Gastrocnemius medialis (tissue), 4 donors: ENCODE data around the gene CCDC89. TPM values are rescaled to one million over a fixed set of nuclear protein-coding genes. Genes with fewer than 3 reads are reported as not detected.

Source experiments
- ATAC-seq, 2 donors: fragments of 150-250 bp; one replicate each; pipeline ENCODE4 v1.9.1; 2016
- DNase-seq, 2 donors: peaks; one replicate each; pipeline ENCODE4 v3.0.0-alpha.2; 2019
- H3K27ac ChIP-seq, 4 donors: fragments of 200-600 bp; sonication (generic); 1 replicate in 1 of 4; 2 replicates in 3 of 4; pipeline ENCODE4 v1.5.1; 2016 to 2018; ENCODE audit warnings: mild to moderate bottlenecking in 2 of 4, moderate library complexity in 1 of 4
- H3K27me3 ChIP-seq, 3 donors: fragments of 200-600 bp; sonication (generic) in 2 of 3; 1 replicate in 1 of 3; 2 replicates in 2 of 3; pipeline versions ENCODE4 v1.5.1 to v1.6.0; 2016 to 2019; ENCODE audit warnings: mild to moderate bottlenecking in 1 of 3, moderate library complexity in 1 of 3
- H3K36me3 ChIP-seq, 2 donors: fragments of 200-600 bp; sonication (generic) in 1 of 2; one replicate each; pipeline ENCODE4 v1.5.1; 2017 to 2018
- H3K4me1 ChIP-seq, 2 donors: fragments of 200-600 bp; sonication (generic) in 1 of 2; one replicate each; pipeline ENCODE4 v1.5.1; 2016 to 2017; ENCODE audit warnings: mild to moderate bottlenecking in 2 of 2
- H3K4me3 ChIP-seq, 4 donors: fragments of 200-600 bp; sonication (generic) in 3 of 4; 1 replicate in 1 of 4; 2 replicates in 3 of 4; pipeline ENCODE4 v1.5.1; 2016 to 2019; ENCODE audit warnings: mild to moderate bottlenecking in 2 of 4
- H3K9me3 ChIP-seq, 3 donors: fragments of 200-600 bp; sonication (generic) in 2 of 3; 1 replicate in 1 of 3; 2 replicates in 2 of 3; pipeline ENCODE4 v1.5.1; 2016 to 2019
- CTCF ChIP-seq, 5 experiments: fragments of 450-650 bp in 3 of 5; fragments of 200-600 bp in 2 of 5; sonication (generic) in 2 of 5; IDR thresholded peaks in 4 of 5; conservative IDR thresholded peaks in 1 of 5; 1 replicate in 4 of 5; 2 replicates in 1 of 5; pipeline ENCODE4 v1.5.1; 2016 to 2019; ENCODE audit warnings: antibody characterized with exemption in 5 of 5, mild to moderate bottlenecking in 3 of 5, moderate library complexity in 3 of 5
- POLR2A ChIP-seq, 2 donors: fragments of 450-650 bp; IDR thresholded peaks; one replicate each; pipeline ENCODE4 v1.6.1; 2017; ENCODE audit warnings: antibody characterized with exemption in 2 of 2, mild to moderate bottlenecking in 2 of 2, moderate library complexity in 2 of 2
- in situ Hi-C, 4 donors: fragments of 200-750 bp; cut with MboI; loops; one replicate each; pipeline versions ENCODE4 v1.15.0 to v1.8.0; 2017; ENCODE audit warnings: low sequenced_read_pairs in 4 of 4
- intact Hi-C: fragments of 100-400 bp; cut with DNase I; formaldehyde crosslinking; loops from one replicate; pipeline ENCODE4 v1.15.1; 2023; ENCODE audit warnings: low total_unique reads
- total RNA-seq, 4 donors: library from RNA; depleted of rRNA; stranded (reverse); fragments of >200 nt; gene quantifications; one replicate each; pipeline versions ENCODE4 v1.1.0 to v1.2.3, GENCODE V29; 2016

The CCDC89 gene
- total RNA-seq, 4 donors from 2014 or later = 0.29 TPM; not detected in 3

GRCh38 chr11:85643191-85643614, 42.8 kb downstream of the CCDC89 start:
- Histone ChIP-seq H3K4me1 (peaks cover 9 to 14% of the 10 kb centered on the region in 2 donors), H3K36me3 (no peaks in the 10 kb centered on the region), H3K4me3 (no peak overlapping the region), H3K9me3 (no peaks in the 10 kb centered on the region), H3K27ac (no peak overlapping the region), H3K27me3 (no peaks in the 10 kb centered on the region)
- intact Hi-C loops (no loop called here), in situ Hi-C loops (loop anchor here in 1 of 4 donors (25.0 kb wide), 1 partner anchor 419 kb away; the partner anchor contains the start of gene PICALM)
- TF ChIP-seq CTCF (IDR thresholded peaks at IDR 0.05 in 4 of 5, conservative IDR thresholded peaks at IDR 0.05 in 1 of 5) (no peak), POLR2A (IDR thresholded peaks at IDR 0.05) (no peak)
- ATAC-seq (no peak), DNase-seq (no peak)

- DNase-seq (no peak), ATAC-seq (no peak)
- no peaks in the 10 kb centered on the region for H3K27me3 ChIP-seq
- in situ Hi-C loops = loop anchor here in 1 of 4 donors (25.0 kb wide), 1 partner anchor 428 kb away; the partner anchor contains the start of gene PICALM
- TF ChIP-seq POLR2A (IDR thresholded peaks at IDR 0.05) (no peak), CTCF (IDR thresholded peaks at IDR 0.05 in 4 of 5, conservative IDR thresholded peaks at IDR 0.05 in 1 of 5) (no peak)
- H3K36me3 ChIP-seq = peaks cover 0 to 46% of the 10 kb centered on the region in 2 donors
- H3K4me3 ChIP-seq = no peak overlapping the region
- H3K4me1 ChIP-seq = peaks cover under 1 to 8% of the 10 kb centered on the region in 2 donors
- H3K9me3 ChIP-seq = no peaks in the 10 kb centered on the region
- no peak overlapping the region for H3K27ac ChIP-seq
- intact Hi-C loops = no loop called here
Measured at GRCh38 chr11:85634747-85635146, 51.2 kb downstream of the CCDC89 start.

Other genes with a start within 250 kb of the CCDC89 start
- gene DLG2, start 58.9 kb downstream of the CCDC89 start, total RNA-seq = 1 to 10 TPM; 1.3 to 4.7 (median 2.4) TPM
- 10 to 100 TPM; 13.6 to 38.6 (median 28.6) TPM for gene TMEM126B, start 57.6 kb downstream of the CCDC89 start, total RNA-seq
- 10 to 100 TPM; 23.9 to 46.8 (median 35.3) TPM for gene TMEM126A, start 38.2 kb downstream of the CCDC89 start, total RNA-seq
- gene CREBZF, start 21.1 kb downstream of the CCDC89 start, total RNA-seq = 10 to 100 TPM; 15.3 to 52.3 (median 16.4) TPM
- 10 to 100 TPM in 1 of 4 donors, 1 to 10 TPM in 2, under 1 TPM in 1; 0.97 to 11.9 (median 2.7) TPM for gene SYTL2, start 124.9 kb upstream of the CCDC89 start, total RNA-seq
- gene CCDC83, start 169.2 kb upstream of the CCDC89 start, total RNA-seq = not detected